Spleen (tissue), 7 donors: ENCODE measurements around the gene OR4M1.
"Not testable (repeated sequence)": the region's sequence is repeated elsewhere in the genome, so short reads cannot be mapped to it uniquely, and the experiment has no call there.

Experiments used
- POLR2A ChIP-seq, 3 donors: fragments of 450-650 bp; IDR thresholded peaks; one replicate each; pipeline ENCODE4 v1.5.1; 2017; ENCODE audit warnings: antibody characterized with exemption in 3 of 3, mild to moderate bottlenecking in 1 of 3
- TF ChIP-seq, protein P1 (sequence below), 11 experiments: fragments of 200-600 bp in 7 of 11; fragments of 450-650 bp in 4 of 11; sonication (generic) in 4 of 11; IDR thresholded peaks in 8 of 11; conservative IDR thresholded peaks in 3 of 11; 1 replicate in 7 of 11; 2 replicates in 4 of 11; pipeline versions ENCODE4 v1.4.0 to v1.8.0; 2016 to 2021; ENCODE audit warnings: antibody characterized with exemption in 11 of 11, inconsistent platforms in 4 of 11, mild to moderate bottlenecking in 1 of 11
- donor health status: DM: no; HTN: no; CAD: no; lungs with moderate emphysema.
- donor health status: DM: no; HTN: no; CAD: no.
- donor health status: DM: no; HTN: no; CAD: no.

DNA sequence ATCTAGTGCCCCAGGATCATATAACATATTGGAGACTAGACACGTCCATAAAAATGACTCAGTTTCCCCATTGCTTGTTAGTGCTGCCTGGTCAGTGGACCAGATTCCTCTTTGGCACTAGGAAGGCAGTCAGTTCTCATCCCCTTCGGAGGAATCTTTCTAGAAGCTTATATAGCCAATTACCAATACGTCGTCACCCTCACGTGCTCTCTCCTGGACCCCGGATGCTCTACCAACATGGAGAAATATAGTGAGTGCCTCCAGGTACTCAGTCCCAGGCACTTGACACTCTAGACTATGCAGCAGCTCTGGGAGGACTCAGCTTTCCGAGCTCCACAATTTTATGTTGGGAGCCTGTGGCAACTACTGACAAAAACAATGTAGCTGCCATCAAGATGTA lies 14.8 kb downstream of the OR4M1 start:
- TF ChIP-seq, protein P1, sequence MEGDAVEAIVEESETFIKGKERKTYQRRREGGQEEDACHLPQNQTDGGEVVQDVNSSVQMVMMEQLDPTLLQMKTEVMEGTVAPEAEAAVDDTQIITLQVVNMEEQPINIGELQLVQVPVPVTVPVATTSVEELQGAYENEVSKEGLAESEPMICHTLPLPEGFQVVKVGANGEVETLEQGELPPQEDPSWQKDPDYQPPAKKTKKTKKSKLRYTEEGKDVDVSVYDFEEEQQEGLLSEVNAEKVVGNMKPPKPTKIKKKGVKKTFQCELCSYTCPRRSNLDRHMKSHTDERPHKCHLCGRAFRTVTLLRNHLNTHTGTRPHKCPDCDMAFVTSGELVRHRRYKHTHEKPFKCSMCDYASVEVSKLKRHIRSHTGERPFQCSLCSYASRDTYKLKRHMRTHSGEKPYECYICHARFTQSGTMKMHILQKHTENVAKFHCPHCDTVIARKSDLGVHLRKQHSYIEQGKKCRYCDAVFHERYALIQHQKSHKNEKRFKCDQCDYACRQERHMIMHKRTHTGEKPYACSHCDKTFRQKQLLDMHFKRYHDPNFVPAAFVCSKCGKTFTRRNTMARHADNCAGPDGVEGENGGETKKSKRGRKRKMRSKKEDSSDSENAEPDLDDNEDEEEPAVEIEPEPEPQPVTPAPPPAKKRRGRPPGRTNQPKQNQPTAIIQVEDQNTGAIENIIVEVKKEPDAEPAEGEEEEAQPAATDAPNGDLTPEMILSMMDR (IDR thresholded peaks at IDR 0.05 in 8 of 11, conservative IDR thresholded peaks at IDR 0.05 in 3 of 11), result not testable (repeated sequence)
- TF ChIP-seq POLR2A (IDR thresholded peaks at IDR 0.05), result not testable (repeated sequence)
